GM12878 (cell line): Measurements from ENCODE around the gene H6PD. TPM values are rescaled to one million over a fixed set of nuclear protein-coding genes. Genes with fewer than 3 reads are reported as not detected.

Experiments
- BCL11A ChIP-seq: IDR thresholded peaks from 2 replicates; pipeline ENCODE4 v1.6.1; 2011; ENCODE audit warnings: low read depth, low read length
- ELK1 ChIP-seq: IDR thresholded peaks from 2 replicates; pipeline ENCODE4 v1.6.1; 2012; ENCODE audit warnings: low read depth, low read length, improper control_type of control experiment
- FOXK2 ChIP-seq: fragments of 450-650 bp; IDR thresholded peaks from 2 replicates; pipeline ENCODE4 v1.6.1; 2017; ENCODE audit warnings: mild to moderate bottlenecking, moderate library complexity
- HDAC2 ChIP-seq: fragments of 200-600 bp; sonication (generic); IDR thresholded peaks from 2 replicates; pipeline ENCODE4 v1.6.1; 2017
- IKZF1 ChIP-seq: fragments of 450-650 bp; conservative IDR thresholded peaks from 2 replicates; pipeline ENCODE4 v1.6.1; 2017; ENCODE audit warnings: antibody characterized with exemption, mild to moderate bottlenecking
- MEF2B ChIP-seq: fragments of 450-650 bp; IDR thresholded peaks from 2 replicates; pipeline ENCODE4 v1.6.1; 2018; ENCODE audit warnings: mild to moderate bottlenecking, moderate library complexity; ENCODE audit not compliant: partially characterized antibody, poor library complexity, severe bottlenecking
- MTA3 ChIP-seq: IDR thresholded peaks from 2 replicates; pipeline ENCODE4 v1.6.1; 2012; ENCODE audit warnings: low read length, inconsistent platforms, borderline replicate concordance
- MXI1 ChIP-seq: fragments of 150-350 bp; IDR thresholded peaks from 2 replicates; pipeline ENCODE4 v1.6.1; 2011; ENCODE audit warnings: low read depth, mild to moderate bottlenecking, inconsistent platforms, low read length, improper control_type of control experiment
- MYB ChIP-seq: fragments of 150-350 bp; IDR thresholded peaks from 2 replicates; pipeline ENCODE4 v1.6.1; 2014; ENCODE audit warnings: mild to moderate bottlenecking, low read depth, low read length, borderline replicate concordance
- MYC ChIP-seq: IDR thresholded peaks from 2 replicates; pipeline ENCODE4 v1.6.1; 2011; ENCODE audit warnings: mild to moderate bottlenecking, low read length, moderate library complexity, inconsistent platforms; ENCODE audit not compliant: insufficient read depth, insufficient replicate concordance, insufficient read length, severe bottlenecking
- RB1 ChIP-seq: fragments of 450-650 bp; formaldehyde crosslinking; IDR thresholded peaks from 2 replicates; pipeline ENCODE4 v1.6.1; 2017; ENCODE audit warnings: mild to moderate bottlenecking, borderline replicate concordance
- RELA ChIP-seq: fragments of 450-650 bp; IDR thresholded peaks from 2 replicates; pipeline ENCODE4 v1.8.0; 2014; ENCODE audit warnings: borderline replicate concordance; ENCODE audit not compliant: partially characterized antibody
- SMC3 ChIP-seq: IDR thresholded peaks from 2 replicates; pipeline ENCODE4 v1.6.1; 2011; ENCODE audit warnings: low read length, improper control_type of control experiment, borderline replicate concordance
- SPI1 ChIP-seq: IDR thresholded peaks from 2 replicates; pipeline ENCODE4 v1.6.1; 2011; ENCODE audit warnings: low read depth, mild to moderate bottlenecking, low read length, moderate library complexity, borderline replicate concordance; ENCODE audit not compliant: insufficient read depth
- SRF ChIP-seq, 2 experiments: IDR thresholded peaks; 2 replicates each; pipeline ENCODE4 v1.6.1; 2011; ENCODE audit warnings: low read depth in 2 of 2, low read length in 2 of 2, mild to moderate bottlenecking in 1 of 2, moderate library complexity in 1 of 2
- TCF12 ChIP-seq: IDR thresholded peaks from 2 replicates; pipeline ENCODE4 v1.6.1; 2011; ENCODE audit warnings: low read depth, mild to moderate bottlenecking, low read length
- TCF7 ChIP-seq: IDR thresholded peaks from 2 replicates; pipeline ENCODE4 v1.6.1; 2014; ENCODE audit warnings: antibody characterized with exemption, borderline replicate concordance
- YBX1 ChIP-seq: fragments of 450-650 bp; IDR thresholded peaks from 2 replicates; pipeline ENCODE4 v1.6.1; 2016; ENCODE audit warnings: antibody characterized with exemption
- ZBTB11 ChIP-seq: fragments of 450-650 bp; formaldehyde crosslinking; IDR thresholded peaks from 2 replicates; pipeline ENCODE4 v1.5.0; 2022; ENCODE audit warnings: mild to moderate bottlenecking, missing genetic modification characterization
- ZBTB4 ChIP-seq: fragments of 450-650 bp; formaldehyde crosslinking; IDR thresholded peaks from 2 replicates; pipeline ENCODE4 v1.4.0; 2022; ENCODE audit warnings: mild to moderate bottlenecking, moderate library complexity
- ZNF274 ChIP-seq: IDR thresholded peaks from one replicate; pipeline ENCODE4 v1.8.0; 2011; ENCODE audit not compliant: insufficient read length, insufficient read depth
- ZNF384 ChIP-seq: IDR thresholded peaks from 2 replicates; pipeline ENCODE4 v1.6.1; 2012; ENCODE audit warnings: low read depth, mild to moderate bottlenecking, low read length, improper control_type of control experiment, borderline replicate concordance
- polyA plus RNA-seq, 11 experiments: library from polyadenylated mRNA; depleted of rRNA in 4 of 11; unstranded in 6 of 11; stranded (reverse) in 5 of 11; fragments of >200 nt; fragmentation: Nextera tagmentation in 4 of 11; fragmentation: Illumina TruSeq in 1 of 11; extraction: Ambion mirVana in 4 of 11; extraction: Trizol in 1 of 11; gene quantifications; 1 replicate in 1 of 11; 2 replicates in 10 of 11; pipeline versions ENCODE4 v1.2.1 to v1.2.3, GENCODE V29; 2011 to 2016; ENCODE audit warnings: inconsistent platforms in 2 of 11, missing spikeins in 2 of 11, low read depth in 1 of 11
- total RNA-seq, 4 experiments: library from RNA; depleted of rRNA in 3 of 4; stranded (reverse); fragments of >200 nt in 3 of 4; fragmentation: Illumina TruSeq in 1 of 4; extraction: Trizol in 1 of 4; gene quantifications; 2 replicates each; pipeline versions ENCODE4 v1.2.1 to v1.2.3, GENCODE V29; 2013 to 2021
- TF ChIP-seq, protein P1 (sequence below): IDR thresholded peaks from 2 replicates; pipeline ENCODE4 v1.6.1; 2012; ENCODE audit warnings: low read depth, low read length, improper control_type of control experiment

The H6PD gene
- total and polyA plus RNA-seq, 10 of the 15 experiments (the other 5 are each of a cell fraction or from before 2014, with no cell fraction given): 1.2 to 20.7 (median 7.7) TPM

- TF ChIP-seq ZBTB11 (CRISPR knock-in tag) (no peak), MEF2B (no peak), MYB (no peak), SMC3 (no peak), ELK1 (no peak), ZNF384 (no peak), FOXK2 (no peak), SRF (IDR thresholded peaks at IDR 0.05; ENCODE audit: low read depth in 2 of 2, low read length in 2 of 2) (no peak), IKZF1 (peak; percentile 87), RELA (no peak), SPI1 (no peak), MYC (no peak), MXI1 (peak; percentile 20; the same call in 1 of the 2 replicates), ZNF274 (no peak), MTA3 (no peak), HDAC2 (no peak), BCL11A (0 out of 2 replicates have a peak, but pooled peaks have one; percentile 21), YBX1 (no peak), TCF7 (no peak), ZBTB4 (CRISPR knock-in tag) (no peak), TCF12 (peak; percentile 67; the same call in 1 of the 2 replicates), RB1 (no peak)
- TF ChIP-seq, protein P1, sequence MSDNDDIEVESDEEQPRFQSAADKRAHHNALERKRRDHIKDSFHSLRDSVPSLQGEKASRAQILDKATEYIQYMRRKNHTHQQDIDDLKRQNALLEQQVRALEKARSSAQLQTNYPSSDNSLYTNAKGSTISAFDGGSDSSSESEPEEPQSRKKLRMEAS: no peak
Measured at GRCh38 chr1:9239622-9240401, 5.2 kb downstream of the H6PD start (continued).
